HL-60/S4 treated with retinoic acid at 250 ng/mL for 4 days and 3 days (cell line): ENCODE measurements around the gene SPATA21.

ENCODE experiments used
- in situ Hi-C: fragments of 300-500 bp; cut with MboI; formaldehyde crosslinking; loops from 2 replicates; pipeline ENCODE4 v1.7.0; 2022; ENCODE audit warnings: low sequenced_read_pairs

The SPATA21 gene

GRCh38 chr1:16451841-16452528 lies 14.8 kb upstream of the SPATA21 start:
- in situ Hi-C loops: no loop called here

GRCh38 chr1:16450863-16451481 lies 13.7 kb upstream of the SPATA21 start:
- in situ Hi-C loops: no loop called here

- in situ Hi-C loops: no loop called here
Observed at GRCh38 chr1:16449666-16450065, 12.4 kb upstream of the SPATA21 start.

- in situ Hi-C loops: no loop called here
Observed at GRCh38 chr1:16449065-16449464, 11.8 kb upstream of the SPATA21 start.

- in situ Hi-C loops: no loop called here
Observed at GRCh38 chr1:16447641-16448040, 10.4 kb upstream of the SPATA21 start.

GRCh38 chr1:16446116-16446515 lies 8.9 kb upstream of the SPATA21 start:
- in situ Hi-C loops: no loop called here

- in situ Hi-C loops: no loop called here
Observed at GRCh38 chr1:16445052-16445451, 7.8 kb upstream of the SPATA21 start.

- in situ Hi-C loops: no loop called here
Observed at GRCh38 chr1:16443975-16444770, 6.9 kb upstream of the SPATA21 start.

GRCh38 chr1:16442941-16443340 lies 5.7 kb upstream of the SPATA21 start:
- in situ Hi-C loops: no loop called here

- in situ Hi-C loops: no loop called here
Observed at GRCh38 chr1:16442265-16442664, 5.0 kb upstream of the SPATA21 start.

GRCh38 chr1:16441282-16441665 lies 4.0 kb upstream of the SPATA21 start:
- in situ Hi-C loops: no loop called here

- in situ Hi-C loops: no loop called here
Observed at GRCh38 chr1:16440470-16441281, 3.5 kb upstream of the SPATA21 start, which contains the start of gene NECAP2. NECAP2 (plus strand) TSS chr1:16440724; CDS start chr1:16440762, 38 bp downstream.

- in situ Hi-C loops: no loop called here
Observed at GRCh38 chr1:16440131-16440469, 2.9 kb upstream of the SPATA21 start.

- in situ Hi-C loops: no loop called here
Observed at GRCh38 chr1:16438924-16439323, 1.7 kb upstream of the SPATA21 start.

GRCh38 chr1:16438516-16438915 lies 1.3 kb upstream of the SPATA21 start:
- in situ Hi-C loops: no loop called here

GRCh38 chr1:16434501-16434900 lies 2.7 kb downstream of the SPATA21 start:
- in situ Hi-C loops: no loop called here

- in situ Hi-C loops: no loop called here
Observed at GRCh38 chr1:16434007-16434406, 3.2 kb downstream of the SPATA21 start.

GRCh38 chr1:16433030-16433429 lies 4.2 kb downstream of the SPATA21 start:
- in situ Hi-C loops: no loop called here

- in situ Hi-C loops: no loop called here
Observed at GRCh38 chr1:16430606-16431005, 6.6 kb downstream of the SPATA21 start.

- in situ Hi-C loops: no loop called here
Observed at GRCh38 chr1:16425125-16426025, 11.8 kb downstream of the SPATA21 start.
